Stimulated activated CD4-positive, alpha-beta T cell treated with anti-CD3 and anti-CD28 coated beads, Interleukin-4, amount 100 ng/mL, for 24 hours (primary cell): ENCODE measurements around the gene WDR4.

Experiments
- DNase-seq: peaks from one replicate; pipeline ENCODE4 v3.0.0-alpha.2; 2020

Gene WDR4

DNA sequence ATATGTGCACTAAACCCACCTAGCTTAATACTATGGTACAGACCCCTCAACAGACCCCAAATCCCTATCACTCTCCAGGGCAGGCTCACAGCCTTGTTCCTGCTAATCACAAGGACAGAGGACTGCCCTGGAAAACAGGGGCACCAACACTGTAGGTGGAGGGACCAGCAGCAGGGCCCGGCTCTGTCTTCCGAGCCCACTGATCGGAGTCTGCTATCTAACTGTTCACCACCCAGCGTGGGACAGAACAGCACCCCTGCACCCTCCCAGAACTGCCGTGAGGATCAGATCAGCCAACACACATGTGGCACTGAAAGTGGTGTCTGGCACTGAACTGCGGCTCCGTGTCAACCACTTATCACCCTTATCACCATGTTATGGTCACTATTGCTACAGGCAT lies 6.2 kb downstream of the WDR4 start:
- DNase-seq: no peak

DNA sequence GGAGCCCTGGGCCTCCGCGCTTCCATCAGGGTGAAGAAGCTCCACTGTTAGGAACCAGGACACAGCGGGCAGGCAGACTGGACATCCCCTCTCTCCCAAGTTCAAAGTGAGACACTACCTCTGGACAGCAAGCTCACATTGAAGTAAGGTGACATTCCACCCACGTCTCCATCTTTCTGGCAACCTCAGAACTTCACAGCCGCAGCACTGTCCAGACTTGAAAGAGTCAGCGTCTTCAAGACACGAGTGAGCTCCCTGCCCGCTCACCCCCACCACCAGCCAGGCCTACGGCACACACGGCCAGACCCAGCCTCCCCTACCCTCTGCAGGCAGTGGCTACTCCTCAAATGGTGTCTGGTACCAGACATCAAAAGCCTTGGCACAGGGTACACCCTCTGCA lies 11.1 kb downstream of the WDR4 start:
- no peak for DNase-seq

DNA sequence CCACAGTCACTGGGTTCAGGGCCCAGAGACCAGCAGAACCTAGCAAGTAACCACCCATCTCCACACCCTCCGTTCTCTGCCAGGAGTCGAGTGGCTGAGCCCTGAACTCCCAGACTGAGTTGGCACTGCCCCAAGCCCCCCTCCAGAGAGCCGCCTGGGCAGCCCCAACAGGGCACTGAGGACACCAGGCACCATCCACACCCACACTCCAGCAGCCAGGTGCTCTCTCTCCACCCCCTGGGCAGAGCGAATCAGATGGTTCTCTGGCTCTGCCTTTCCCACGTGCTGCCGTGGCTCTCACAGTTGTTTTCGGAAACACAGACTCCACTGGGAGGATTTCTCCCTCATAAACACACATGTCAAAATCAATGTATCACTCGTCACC lies 13.6 kb downstream of the WDR4 start:
- no peak for DNase-seq

DNA sequence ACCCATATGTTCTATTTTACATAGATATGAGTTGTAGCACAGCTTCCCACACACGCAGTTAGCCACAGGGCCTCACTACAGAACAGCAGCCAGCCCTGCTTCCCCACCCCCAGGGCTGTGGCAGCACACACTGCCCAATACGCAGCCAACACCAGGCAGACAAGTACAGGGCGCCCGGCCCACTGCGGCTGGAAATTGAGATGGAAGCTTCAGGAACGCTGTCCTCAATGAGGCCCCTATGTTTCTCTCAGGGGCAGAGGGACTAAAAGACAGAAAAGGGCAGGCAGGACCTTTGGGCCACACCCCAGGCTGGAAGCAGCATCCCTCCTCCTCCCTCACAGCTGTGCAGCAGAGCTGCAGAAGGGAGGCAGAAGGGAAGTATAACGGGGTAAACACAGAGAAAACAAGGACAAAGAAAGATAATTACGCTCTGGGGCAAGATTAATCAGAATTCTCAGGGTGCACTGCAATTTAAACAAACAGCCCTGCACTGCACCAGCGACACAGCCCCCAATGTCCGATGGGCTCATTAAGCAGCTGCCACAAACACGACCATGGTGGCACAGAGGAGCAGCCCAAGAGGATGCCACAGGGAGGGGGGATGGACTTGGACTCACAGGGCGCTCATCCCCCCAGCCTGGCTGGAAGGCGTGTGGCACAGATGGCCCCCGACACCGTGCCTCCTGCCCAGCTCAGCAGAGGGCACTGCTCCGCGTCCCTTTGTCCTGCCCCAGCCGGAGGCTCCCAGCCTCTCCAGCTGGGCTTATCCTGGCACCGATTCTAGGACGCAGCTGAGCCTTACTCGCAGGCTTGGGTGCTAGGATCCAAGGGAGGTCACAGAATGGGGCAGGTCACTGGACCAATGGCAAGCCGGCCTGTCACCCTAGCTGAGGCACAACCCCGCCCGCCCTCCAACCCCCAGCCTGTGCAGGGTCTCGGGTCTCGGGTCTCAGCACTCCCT lies 14.2 kb downstream of the WDR4 start:
- DNase-seq: no peak

DNA sequence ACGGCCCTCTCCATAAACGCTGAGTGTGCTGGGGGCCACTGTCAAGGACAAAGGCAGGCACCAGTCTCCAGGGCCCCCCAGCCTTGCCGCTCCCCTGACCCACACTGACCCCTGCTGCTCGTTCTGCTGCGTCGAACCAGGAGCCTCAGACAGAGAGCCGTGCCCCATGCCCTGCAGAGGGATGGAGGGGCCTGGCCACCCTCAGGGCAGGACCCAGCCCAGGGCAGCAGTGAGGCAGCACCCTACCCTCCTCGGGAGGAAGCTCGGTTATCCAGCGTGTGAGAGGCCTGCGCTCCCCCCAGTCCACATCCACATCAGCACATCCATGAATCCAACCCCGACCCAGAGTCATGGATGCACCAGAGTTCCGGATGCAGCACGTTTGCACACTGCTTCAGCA lies 15.1 kb downstream of the WDR4 start:
- DNase-seq: no peak

DNA sequence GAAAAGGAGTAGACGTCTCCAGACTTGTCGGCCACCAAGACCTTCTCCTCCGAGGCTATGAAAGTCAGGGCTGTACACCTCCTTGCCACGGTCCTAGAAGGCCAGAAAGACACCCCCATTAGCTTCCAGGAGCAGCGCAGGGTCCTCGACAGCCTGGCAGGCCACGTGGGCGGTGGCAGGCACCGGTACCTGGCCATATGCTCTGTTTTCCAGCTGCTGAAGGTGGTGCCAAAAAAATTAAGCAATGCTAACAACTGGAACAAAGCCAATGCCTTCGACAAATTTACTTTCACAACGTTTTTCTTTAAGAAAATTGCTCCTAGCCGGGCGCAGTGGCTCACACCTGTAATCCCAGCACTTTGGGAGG lies 15.9 kb downstream of the WDR4 start:
- no peak for DNase-seq

DNA sequence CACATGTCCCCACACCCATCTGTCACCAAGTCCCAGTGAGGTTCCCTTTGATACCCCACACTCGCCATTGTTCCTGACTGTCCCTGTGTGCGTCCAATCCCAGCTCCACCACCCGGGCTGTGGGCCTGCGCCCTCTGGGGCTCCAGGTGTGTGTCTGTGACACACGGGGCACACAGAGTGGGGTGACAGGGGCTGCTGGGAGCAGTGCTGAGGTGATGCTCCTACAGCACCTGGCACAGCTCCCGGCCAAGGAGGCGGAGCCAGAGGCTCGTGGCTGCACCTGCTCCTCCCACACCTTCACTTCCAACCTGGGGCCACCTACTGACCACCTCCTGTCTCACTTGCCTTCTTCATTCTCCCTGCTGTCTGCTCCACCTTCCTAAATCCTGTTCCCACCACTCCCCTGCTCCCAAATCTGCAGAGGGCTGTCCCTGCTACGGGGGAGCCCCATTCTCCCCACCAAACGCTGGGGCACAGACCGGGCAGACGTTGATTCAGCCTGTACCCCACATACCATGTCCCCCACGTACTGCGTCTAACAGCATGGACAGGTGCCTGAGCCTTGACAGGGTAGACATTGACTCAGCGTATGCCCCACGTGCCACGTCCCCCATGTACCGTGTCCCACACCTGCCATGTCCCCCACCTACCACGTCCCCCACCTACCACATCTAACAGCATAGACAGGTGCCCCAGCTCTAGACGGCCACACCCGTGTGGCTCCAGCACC lies 16.4 kb downstream of the WDR4 start:
- no peak for DNase-seq

DNA sequence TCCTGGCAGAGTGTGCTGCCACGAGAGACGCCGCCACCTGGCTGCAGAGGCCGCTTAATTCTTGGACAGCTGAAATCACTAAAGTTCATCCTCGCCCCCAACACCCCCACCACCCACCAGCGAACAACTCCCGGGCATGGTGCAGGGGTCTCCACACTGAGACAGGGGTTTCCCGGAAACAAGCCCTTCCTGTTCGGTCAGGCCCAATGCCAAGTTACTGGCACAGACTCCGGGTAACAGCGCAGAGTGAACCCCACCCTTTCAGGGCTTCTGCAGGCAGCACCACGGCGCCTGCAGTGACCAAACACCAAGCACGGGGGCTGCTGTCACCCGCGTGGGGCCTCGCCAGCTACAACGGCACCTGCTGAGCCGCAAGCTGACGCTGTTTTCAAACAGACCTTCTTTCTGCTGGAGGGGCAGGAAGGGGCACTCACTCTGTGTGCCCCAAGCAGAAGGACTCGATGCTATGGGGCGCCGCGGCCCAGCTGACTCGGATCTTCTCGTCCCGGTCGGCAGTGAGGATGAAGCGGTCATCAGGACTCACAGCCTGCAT lies 17.4 kb downstream of the WDR4 start:
- DNase-seq: no peak

DNA sequence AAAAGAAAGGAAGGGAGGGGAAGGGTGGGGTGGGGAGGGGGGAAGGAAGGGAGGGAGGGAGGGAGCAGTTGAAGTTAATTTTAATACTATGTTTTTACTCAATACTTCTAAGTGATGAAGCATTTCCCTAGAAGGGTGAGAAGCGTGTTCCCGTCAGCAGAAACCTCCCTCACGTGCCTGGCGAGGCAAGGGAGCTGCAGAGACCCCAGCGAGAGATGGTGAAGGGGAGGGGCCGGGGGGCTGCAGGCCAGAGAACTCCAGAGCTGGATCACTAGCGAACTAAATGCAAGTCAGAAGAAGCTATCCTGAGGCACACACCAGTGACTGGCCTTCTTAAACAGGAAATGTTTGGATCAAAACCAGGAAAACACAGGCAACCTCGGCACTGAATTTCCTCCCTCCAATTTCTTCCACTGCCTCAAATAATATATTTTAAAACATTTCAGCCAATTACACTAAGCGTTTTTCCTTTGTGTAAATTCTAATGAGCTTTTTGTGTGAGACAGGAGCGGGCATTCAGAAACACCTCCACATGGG lies 18.0 kb downstream of the WDR4 start:
- DNase-seq: no peak

DNA sequence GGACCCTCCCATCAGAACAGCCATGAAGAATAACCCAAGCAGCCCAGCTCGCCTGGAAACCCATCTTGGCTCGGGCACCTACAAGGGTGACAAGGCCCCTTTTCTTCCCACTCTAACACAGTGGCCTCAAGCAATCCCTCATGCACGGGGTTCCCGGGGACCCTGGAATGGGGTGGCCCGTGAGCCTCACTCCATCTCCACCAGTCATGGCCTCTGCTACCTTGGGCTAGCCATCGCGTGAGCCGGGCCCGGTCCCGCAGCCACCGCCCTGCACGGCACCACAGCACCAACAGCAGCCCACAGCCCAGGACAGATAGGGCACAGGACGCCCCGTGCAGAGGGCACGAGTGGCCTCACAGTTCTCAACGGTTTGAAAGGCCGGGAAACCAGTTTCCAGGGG lies 19.0 kb downstream of the WDR4 start:
- no peak for DNase-seq

DNA sequence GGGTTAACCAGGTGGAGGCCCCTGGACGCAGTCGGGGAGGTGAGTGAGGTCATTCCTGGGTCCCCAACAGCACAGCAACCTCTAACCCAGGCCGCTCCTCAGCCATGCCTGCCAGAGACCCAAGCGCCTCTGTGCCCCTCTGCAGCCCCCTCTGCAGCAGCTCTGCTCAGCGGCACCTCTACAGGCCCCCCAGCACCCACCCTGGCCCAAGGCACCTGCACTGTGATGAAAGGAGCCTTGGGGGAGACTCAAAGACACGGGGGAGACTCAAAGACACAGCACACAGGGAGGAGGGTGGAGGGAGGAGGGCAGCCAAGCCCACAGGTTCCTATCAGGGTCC lies 19.5 kb downstream of the WDR4 start:
- no peak for DNase-seq

DNA sequence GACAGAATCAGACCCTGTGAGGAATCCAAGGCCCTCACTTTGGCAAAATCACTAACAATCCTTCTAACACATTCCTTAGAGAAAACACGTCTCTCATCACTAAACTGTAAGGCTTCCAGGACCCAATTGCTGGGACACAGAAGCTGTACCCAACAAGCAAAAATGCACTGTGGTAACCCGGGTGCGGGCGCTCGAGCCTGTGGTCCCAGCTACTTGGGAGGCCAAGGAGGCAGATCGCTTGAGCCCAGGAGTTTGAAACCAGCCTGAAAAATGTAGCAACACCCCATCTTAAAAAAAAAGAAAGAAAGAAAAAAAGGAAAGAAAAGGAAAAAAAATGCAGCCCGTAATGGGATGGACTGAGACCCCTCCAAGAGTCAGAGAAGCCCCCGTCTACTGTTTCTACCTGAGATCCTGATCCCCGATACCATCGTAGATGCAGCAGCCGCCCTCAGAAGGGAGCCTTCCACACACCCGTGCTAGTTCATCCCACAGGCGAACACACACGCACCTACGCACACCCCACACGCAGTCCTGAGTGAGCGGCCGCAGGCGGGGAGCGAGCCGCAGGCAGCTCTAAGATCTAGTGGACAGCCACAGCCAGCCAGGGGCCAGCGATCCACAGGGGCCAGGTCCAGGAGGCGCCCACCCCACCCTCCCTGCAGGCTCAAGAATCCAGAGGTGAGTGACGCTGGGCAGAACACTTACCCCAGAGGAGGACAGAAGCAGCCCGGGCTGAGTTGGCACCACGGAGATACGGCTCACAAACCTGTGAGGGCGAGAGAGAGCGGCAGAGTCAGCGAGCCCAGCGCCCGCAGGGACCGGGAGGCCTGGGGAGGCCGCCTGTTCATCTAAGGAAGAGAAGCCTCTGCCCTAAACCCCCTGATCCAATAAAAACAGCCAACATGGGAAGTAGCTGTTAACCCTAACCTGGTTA lies 20.1 kb downstream of the WDR4 start:
- DNase-seq: no peak

DNA sequence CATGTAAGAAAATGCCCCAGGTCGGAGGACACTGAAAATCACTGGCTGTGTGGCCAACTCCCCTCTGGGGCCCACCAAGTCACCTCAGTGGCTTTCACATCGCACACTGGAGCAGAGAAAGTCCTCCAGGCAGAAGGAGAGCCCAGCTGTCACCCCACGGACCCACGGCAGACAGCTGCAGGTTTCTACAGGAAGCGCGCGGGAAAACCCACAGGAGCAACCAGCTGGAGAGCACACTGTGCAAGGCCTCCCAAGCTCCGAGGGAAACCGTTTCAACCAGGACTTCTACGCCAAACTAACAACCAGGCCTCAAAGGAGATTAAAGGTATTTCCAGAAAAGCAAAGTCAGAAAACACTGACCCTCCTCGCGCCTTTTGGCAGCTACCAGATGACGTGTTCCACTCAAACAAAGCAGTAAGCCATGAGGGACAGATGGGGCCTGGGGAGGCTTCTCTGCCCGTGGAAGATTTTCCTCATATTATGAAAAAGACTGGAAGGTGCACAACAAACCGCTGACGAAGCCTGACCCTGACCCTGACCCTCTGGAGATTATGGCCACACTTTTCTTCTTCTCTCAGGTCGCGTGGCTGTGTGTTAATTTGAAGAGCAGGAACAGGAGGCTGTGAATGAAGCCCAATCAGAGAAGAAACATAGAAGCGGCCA lies 21.0 kb downstream of the WDR4 start:
- no peak for DNase-seq

DNA sequence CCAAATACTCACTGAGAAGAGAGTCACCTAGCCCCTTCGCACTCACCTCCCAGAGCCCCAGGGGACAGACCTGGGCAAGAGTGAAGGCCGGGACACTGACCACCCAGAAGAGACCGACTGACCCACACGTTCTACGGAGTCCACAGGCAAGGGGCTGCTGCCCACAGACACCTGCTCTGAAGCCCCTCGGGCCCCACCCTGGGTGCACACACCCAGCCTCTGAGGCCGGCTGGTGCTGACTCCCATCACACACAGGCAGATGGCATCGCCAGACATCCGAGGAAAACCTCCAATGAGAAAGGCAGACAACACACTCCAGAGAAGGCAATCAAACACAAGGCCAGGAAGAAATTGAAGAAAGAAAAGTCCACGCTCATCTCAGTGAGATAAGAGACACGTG lies 22.1 kb downstream of the WDR4 start:
- no peak for DNase-seq

DNA sequence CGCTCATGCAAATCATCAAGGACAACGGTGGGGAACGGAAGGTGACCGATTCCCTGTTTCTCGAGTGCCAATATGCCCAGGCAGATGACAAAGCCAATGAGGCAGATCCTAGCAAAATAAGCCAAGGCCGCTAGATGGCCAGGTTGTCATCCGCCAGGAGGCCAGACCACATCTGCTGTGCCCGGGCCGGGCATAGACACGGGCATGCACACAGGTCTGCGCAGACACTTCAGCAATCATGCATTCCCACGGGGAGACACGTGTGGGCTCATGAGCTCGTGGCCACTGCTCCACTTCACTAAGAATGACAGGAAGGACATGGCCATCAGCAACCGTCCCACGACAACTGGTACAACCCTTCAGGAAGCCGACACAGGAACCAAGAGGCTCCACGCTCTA lies 23.4 kb downstream of the WDR4 start:
- no peak for DNase-seq

DNA sequence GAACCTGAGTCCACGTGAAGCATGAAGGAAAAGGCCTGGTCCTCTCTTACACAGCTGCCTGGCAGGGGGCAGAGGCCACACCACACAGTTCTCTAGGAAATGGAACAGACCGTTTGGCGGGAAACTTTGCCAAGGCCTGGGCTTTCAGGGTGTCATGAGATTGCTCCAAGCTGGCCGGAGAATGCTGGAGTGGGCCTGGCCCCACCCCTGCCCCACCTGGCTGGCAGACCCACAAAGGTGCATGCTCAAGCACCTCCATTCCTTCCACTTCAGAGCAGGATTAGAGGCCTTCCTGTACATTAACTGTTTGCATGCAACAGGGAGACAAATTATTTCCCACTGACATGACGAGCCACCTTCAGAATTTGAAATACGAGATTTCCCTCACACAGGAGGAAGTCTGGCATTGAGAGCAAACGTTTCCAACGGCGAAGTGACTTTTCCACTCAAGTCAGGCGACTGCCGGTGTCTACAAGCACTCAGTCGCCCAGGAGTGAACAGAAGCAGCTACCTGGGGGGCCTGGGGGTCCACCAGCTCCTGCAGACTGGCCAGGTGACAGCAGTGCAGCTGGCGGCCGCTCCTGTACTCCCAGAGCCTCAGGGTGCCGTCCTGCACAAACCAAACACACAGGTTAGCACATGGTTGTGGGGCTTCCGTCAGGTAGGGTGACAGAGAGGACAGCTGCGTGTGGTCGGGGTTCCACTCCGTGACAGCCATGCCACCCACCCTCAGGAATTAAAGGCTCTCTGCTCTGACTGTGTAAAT lies 24.0 kb downstream of the WDR4 start:
- DNase-seq: no peak

DNA sequence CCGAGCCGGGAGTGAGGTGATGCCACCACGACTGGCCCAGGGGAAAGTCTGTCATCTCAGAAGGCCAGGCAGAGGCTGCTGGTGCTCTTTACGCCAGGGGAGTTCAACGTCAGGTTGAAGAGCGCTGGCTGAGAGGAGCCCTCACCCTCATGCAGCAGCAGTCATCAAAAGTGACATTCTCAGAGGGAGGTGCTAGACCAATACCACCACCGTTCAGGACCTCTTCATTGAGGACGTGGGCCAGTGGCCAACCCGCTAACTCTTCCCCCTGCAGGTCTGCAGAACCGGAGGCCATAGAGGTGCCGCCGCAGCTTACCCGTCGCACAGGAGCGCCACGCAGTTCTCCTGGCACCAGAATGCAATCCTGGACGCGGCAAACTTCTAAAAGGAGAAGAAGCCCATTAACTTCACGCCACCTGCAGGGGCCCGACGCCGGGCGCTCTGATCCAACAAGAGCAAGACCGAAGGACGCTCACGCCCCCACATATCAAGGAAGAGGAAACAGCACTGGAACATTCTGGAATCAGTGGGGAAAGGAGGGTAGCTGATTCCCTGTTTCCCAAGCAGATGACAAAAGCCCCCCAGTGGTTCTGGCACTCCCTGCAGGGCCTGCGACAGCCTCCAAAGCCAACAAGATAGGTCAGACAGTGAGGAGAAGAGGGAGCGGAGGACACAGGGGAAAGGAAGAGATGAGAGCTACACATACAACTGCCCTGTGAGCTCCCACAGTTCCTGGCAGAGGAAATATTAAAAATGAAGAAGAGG lies 24.9 kb downstream of the WDR4 start:
- DNase-seq: no peak

DNA sequence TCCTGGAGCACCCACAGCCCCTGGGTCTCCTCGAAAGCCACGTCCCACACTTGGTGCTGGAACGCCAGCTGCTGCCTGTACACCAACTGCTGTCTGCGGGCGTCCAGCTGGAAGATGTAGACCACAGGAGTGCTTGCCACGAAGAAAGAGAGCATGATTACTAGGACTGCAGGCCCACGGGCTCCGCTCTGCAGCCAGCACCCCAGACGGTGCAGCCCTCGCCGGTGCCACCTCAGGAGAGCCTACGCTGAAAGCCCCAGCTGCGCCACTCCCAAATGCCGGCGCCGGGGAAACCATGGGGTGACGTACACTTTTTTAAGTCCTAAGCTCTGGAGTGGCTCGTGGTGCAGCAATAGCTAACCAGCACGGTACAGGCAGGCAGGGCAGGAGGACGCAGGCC lies 25.7 kb downstream of the WDR4 start:
- no peak for DNase-seq

DNA sequence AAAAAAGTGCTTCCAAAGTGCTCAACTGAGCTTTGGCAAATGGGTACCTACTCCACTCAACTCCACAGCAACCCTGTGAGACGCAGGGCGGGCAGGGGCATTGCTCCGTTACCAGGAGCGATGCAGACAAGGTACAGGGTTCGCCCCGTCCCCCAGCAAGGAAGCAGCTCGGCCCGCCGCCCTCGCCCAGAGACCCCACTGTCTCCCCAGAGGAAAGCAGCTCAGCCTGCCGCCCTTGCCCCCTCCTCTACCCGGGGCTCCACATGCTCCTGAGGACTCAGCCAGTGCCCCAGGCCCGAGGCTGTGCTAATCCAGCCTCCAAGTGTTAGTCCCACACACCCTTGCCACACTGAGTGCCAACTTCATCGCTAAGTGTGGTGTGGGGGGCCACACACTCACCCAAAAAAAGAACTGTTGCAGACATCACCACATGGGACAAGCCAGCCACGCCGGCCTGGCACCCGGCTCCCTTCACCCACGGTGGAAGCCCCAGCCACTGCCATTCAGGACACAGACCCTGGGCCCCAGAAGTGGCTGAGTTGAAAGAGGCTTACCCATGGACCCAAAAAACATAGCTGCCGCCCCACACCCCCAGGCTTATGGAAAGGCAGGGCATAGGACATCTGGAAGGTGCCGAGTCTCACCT lies 26.3 kb downstream of the WDR4 start:
- DNase-seq: no peak
